Testis (tissue), 3 donors: ENCODE data around the gene EDIL3. TPM values are rescaled to one million over a fixed set of nuclear protein-coding genes. Genes with fewer than 3 reads are reported as not detected.

Experiments used
- DNase-seq: peaks from one replicate; pipeline ENCODE4 v3.0.0-alpha.2; 2019
- H3K27ac ChIP-seq, 2 donors: fragments of 200-600 bp; sonication (generic); one replicate each; pipeline ENCODE4 v1.5.1; 2019
- H3K27me3 ChIP-seq: fragments of 200-600 bp; sonication (generic); one replicate; pipeline ENCODE4 v1.5.1; 2019
- H3K36me3 ChIP-seq: fragments of 200-600 bp; sonication (generic); one replicate; pipeline ENCODE4 v1.5.1; 2017; ENCODE audit warnings: low read depth; ENCODE audit errors: missing control alignments
- H3K4me1 ChIP-seq: fragments of 200-600 bp; sonication (generic); one replicate; pipeline ENCODE4 v1.5.1; 2019
- H3K4me3 ChIP-seq, 2 donors: fragments of 200-600 bp; sonication (generic); one replicate each; pipeline ENCODE4 v1.5.1; 2017 to 2019
- H3K9me3 ChIP-seq: fragments of 200-600 bp; sonication (generic); one replicate; pipeline ENCODE4 v1.5.1; 2017
- CTCF ChIP-seq, 3 experiments: fragments of 450-650 bp in 2 of 3; fragments of 200-600 bp in 1 of 3; sonication (generic) in 1 of 3; IDR thresholded peaks; one replicate each; pipeline ENCODE4 v1.5.1; 2016 to 2019; ENCODE audit warnings: antibody characterized with exemption in 3 of 3, mild to moderate bottlenecking in 2 of 3, moderate library complexity in 1 of 3
- POLR2A ChIP-seq: fragments of 450-650 bp; IDR thresholded peaks from one replicate; pipeline ENCODE4 v1.6.1; 2017; ENCODE audit warnings: antibody characterized with exemption, mild to moderate bottlenecking, moderate library complexity
- WGBS, 2 donors: methylation state at CpG; one replicate each; pipeline ENCODE4 v1.1.5; 2018; 5-methylcytosine and 5-hydroxymethylcytosine counted together
- intact Hi-C: fragments of 100-400 bp; cut with DNase I; formaldehyde crosslinking; loops from one replicate; pipeline ENCODE4 v1.15.1; 2023; ENCODE audit warnings: low total_unique reads
- polyA plus RNA-seq: library from polyadenylated mRNA; stranded (reverse); fragments of 350-450 nt; fragmentation: Illumina TruSeq; extraction: RNeasy Lipid Tissue Mini Kit (QIAGEN cat#74804); gene quantifications from one replicate; pipeline ENCODE4 v1.2.3, GENCODE V29; 2014; ENCODE audit warnings: low read depth, low replicate concordance; ENCODE audit not compliant: insufficient read depth
- total RNA-seq, 2 donors: library from RNA; depleted of rRNA; stranded (reverse); fragments of >200 nt; gene quantifications; one replicate each; pipeline ENCODE4 v1.2.3, GENCODE V29; 2016

EDIL3 gene
- total and polyA plus RNA-seq, 3 donors from 2014 or later: 3.4 to 8.6 (median 3.5) TPM

- Histone ChIP-seq H3K4me3 (no peak overlapping the region), H3K36me3 (no peaks in the 10 kb centered on the region), H3K27ac (no peak overlapping the region), H3K27me3 (no peaks in the 10 kb centered on the region), H3K9me3 (no peaks in the 10 kb centered on the region), H3K4me1 (no peaks in the 10 kb centered on the region)
- no peak for TF ChIP-seq POLR2A
- no peak for TF ChIP-seq CTCF (IDR thresholded peaks at IDR 0.05)
- intact Hi-C loops: no loop called here
- WGBS, 2 donors: 69 to 77% methylated on average over 14 of the region's 14 CpGs
- DNase-seq: no peak
These were observed 91.7 kb downstream of the EDIL3 start for GRCh38 chr5:84292788-84293653.

- no peaks in the 10 kb centered on the region for H3K36me3 ChIP-seq
- H3K27me3 ChIP-seq: no peaks in the 10 kb centered on the region
- no peaks in the 10 kb centered on the region for H3K4me1 ChIP-seq
- no peaks in the 10 kb centered on the region for H3K9me3 ChIP-seq
- no peak overlapping the region for H3K4me3 ChIP-seq
- 90 to 96% methylated on average over 1 of the region's 1 CpG for WGBS, 2 donors
- no peak for TF ChIP-seq CTCF (IDR thresholded peaks at IDR 0.05)
- no peak for TF ChIP-seq POLR2A
- intact Hi-C loops: no loop called here
- DNase-seq: no peak
- H3K27ac ChIP-seq: no peak overlapping the region
These were observed 92.6 kb downstream of the EDIL3 start for GRCh38 chr5:84292000-84292642.

- WGBS, 2 donors: 83 to 90% methylated on average over 2 of the region's 2 CpGs
- Histone ChIP-seq H3K4me3 (no peak overlapping the region), H3K27ac (no peak overlapping the region), H3K4me1 (no peaks in the 10 kb centered on the region), H3K36me3 (no peaks in the 10 kb centered on the region), H3K27me3 (no peaks in the 10 kb centered on the region), H3K9me3 (no peaks in the 10 kb centered on the region)
- TF ChIP-seq POLR2A (no peak), CTCF (IDR thresholded peaks at IDR 0.05) (no peak)
- DNase-seq: no peak
- intact Hi-C loops: no loop called here
These were observed 94.0 kb downstream of the EDIL3 start for GRCh38 chr5:84290673-84291072.

- TF ChIP-seq POLR2A (no peak), CTCF (IDR thresholded peaks at IDR 0.05) (no peak)
- no peak for DNase-seq
These were observed 94.5 kb downstream of the EDIL3 start for GRCh38 chr5:84290161-84290560.

More at GRCh38 chr5:84290161-84290560, 94.5 kb downstream of the EDIL3 start:
- no peaks in the 10 kb centered on the region for H3K9me3 ChIP-seq
- no peaks in the 10 kb centered on the region for H3K36me3 ChIP-seq
- no peak overlapping the region for H3K27ac ChIP-seq
- WGBS, 2 donors: 67 to 74% methylated on average over 4 of the region's 4 CpGs
- no peaks in the 10 kb centered on the region for H3K4me1 ChIP-seq
- intact Hi-C loops: no loop called here
- H3K27me3 ChIP-seq: no peaks in the 10 kb centered on the region
- no peak overlapping the region for H3K4me3 ChIP-seq
